ENCODE results near the gene CNKSR1.

DNA sequence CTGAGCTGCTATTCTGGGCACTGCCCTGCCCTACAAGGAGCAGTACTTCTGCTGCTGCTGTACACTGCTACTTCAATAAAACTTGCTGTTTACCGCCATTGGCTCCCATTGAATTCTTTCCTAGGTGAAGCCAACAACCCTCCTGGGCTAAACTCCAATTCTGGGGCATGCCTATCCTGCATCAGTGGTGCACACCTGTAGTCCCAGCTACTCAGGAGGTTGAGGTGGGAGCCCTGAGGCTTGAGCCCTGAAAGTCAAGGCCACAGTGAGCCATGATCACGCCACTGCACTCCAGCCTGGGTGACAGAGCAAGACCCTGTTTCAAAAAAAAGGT lies 44.5 kb upstream of the CNKSR1 start:
- TF ChIP-seq, protein P1, sequence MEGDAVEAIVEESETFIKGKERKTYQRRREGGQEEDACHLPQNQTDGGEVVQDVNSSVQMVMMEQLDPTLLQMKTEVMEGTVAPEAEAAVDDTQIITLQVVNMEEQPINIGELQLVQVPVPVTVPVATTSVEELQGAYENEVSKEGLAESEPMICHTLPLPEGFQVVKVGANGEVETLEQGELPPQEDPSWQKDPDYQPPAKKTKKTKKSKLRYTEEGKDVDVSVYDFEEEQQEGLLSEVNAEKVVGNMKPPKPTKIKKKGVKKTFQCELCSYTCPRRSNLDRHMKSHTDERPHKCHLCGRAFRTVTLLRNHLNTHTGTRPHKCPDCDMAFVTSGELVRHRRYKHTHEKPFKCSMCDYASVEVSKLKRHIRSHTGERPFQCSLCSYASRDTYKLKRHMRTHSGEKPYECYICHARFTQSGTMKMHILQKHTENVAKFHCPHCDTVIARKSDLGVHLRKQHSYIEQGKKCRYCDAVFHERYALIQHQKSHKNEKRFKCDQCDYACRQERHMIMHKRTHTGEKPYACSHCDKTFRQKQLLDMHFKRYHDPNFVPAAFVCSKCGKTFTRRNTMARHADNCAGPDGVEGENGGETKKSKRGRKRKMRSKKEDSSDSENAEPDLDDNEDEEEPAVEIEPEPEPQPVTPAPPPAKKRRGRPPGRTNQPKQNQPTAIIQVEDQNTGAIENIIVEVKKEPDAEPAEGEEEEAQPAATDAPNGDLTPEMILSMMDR (conservative IDR thresholded peaks at IDR 0.05), result no peak
- TF ChIP-seq ZFX (IDR thresholded peaks at IDR 0.05), result no peak

Data from C4-2B (cell line).